GM18858 (cell line): ENCODE measurements around the gene ZBTB39.

Experiments used
- ATAC-seq: cut with Tn5 transposase; IDR thresholded peaks from one replicate; pipeline ENCODE4 v1.9.1; 2021; ENCODE audit not compliant: unreplicated experiment

ZBTB39 gene

DNA sequence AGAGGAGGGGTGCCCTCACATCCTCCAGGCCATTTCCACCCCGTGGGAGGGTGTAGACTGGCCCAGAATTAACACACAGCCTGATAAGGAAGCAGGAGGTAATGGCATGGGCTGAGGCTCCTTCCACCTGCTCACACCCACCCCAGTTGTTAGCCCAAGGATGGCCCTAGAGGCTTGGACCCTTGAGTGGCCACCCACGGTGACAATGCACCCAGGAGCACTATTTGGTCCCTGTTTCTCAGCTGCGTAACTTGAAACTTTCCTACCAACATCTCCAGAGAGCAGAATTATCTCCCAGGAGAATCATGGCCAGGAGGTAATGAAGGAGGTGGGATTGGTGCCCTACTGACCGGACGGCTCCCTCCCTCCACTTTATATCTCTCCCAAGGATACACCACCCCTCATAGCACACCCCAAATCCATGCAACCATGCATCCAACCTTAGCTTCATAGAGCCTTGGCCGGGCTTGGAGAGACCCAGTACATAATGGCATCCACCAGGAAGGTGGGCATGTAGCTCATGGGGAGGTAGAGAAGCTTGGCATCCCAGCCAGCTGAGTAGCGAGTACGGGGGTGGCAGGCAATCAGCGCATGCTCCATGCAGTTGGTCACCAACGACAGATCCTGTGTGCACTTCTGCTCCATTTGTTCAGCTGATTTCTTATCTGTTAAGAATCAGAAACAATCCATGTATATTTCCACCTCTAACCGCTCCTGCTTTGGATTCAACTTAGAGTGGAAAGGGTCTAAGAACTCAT, 54.6 kb downstream of the ZBTB39 start:
- ATAC-seq: no peak

DNA sequence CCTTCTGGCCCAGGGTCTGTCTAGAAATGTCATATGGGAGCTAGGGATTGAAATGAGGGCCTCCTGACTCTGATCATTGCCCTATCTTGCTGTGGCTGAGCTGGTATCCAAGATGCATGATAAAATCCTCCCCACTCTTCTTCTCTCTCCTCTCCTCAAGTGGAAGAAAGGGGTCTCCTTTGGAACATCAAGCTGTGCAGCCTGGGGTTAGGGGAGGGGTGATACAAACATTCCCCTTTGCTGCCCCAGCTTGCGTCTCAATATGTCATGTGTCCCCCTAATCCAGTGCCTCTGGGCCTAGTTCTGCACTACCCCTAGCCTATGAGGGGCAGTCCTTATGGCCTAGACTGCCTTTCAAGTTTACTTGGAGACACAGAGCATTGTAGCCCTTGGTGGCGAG, 57.5 kb downstream of the ZBTB39 start:
- ATAC-seq: no peak
